ENCODE data around the gene VCX.

Gene VCX

DNA sequence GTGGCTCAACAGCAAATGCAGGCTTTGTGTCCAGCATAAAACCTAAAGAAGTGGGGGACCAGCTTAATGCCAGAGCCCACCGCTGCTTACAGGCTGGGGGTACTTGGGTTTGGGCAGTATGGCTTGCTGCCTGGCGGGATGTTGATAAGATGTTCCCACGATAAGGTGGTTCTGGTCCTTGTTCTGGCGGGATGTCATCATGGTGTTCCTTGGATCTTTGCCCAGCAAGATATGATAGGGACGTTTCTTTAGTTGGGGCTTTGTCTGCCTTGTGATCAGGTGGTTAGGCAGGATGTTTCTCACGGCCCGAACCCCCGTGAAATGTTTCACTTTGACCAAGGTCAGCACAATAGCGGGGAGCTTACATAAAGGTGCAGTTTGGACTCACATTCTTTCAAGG lies 49.0 kb downstream of the VCX start:
- no CpG with 5 or more reads among the region's 9 CpGs for WGBS (ENCODE audit: insufficient coverage, insufficient read length)

More for the DNA sequence above, 49.0 kb downstream of the VCX start:
- no peak overlapping the region for H3K27ac ChIP-seq (ENCODE audit: low read length)
- no peaks in the 10 kb centered on the region for H3K9me3 ChIP-seq (ENCODE audit: control insufficient read depth, insufficient read depth, low read length)
- H3K4me3 ChIP-seq (ENCODE audit: low read length): no peak overlapping the region
- no peak for DNase-seq (ENCODE audit: low read depth, low spot score)
- H3K4me1 ChIP-seq (ENCODE audit: control insufficient read depth, insufficient read depth, low read length): no peaks in the 10 kb centered on the region
- H3K27me3 ChIP-seq (ENCODE audit: control insufficient read depth, insufficient read depth, low read length): no peaks in the 10 kb centered on the region
- no peaks in the 10 kb centered on the region for H3K36me3 ChIP-seq (ENCODE audit: control insufficient read depth, insufficient read depth, low read length)

All from iPS DF 6.9 (cell line).